Psoas muscle (tissue), 8 donors: ENCODE results near the gene DCTN4. TPM values are rescaled to one million over a fixed set of nuclear protein-coding genes. Genes with fewer than 3 reads are reported as not detected.

Source experiments
- ATAC-seq, 4 donors: fragments of 200-7000 bp; cut with Tn5 transposase; one replicate each; pipeline ENCODE4 v1.9.1; 2020; ENCODE audit warnings: moderate library complexity in 3 of 4, mild to moderate bottlenecking in 2 of 4
- DNase-seq, 2 donors: peaks; one replicate each; pipeline ENCODE4 v3.0.0-alpha.2; 2020
- H3K27ac ChIP-seq: fragments of 200-600 bp; one replicate; pipeline ENCODE4 v1.8.0; 2022
- H3K27me3 ChIP-seq, 3 donors: fragments of 200-600 bp in 1 of 3; one replicate each; pipeline versions ENCODE4 v1.6.1 to v1.8.0; 2013 to 2022; ENCODE audit warnings: low read length in 2 of 3, mild to moderate bottlenecking in 2 of 3, moderate library complexity in 1 of 3; ENCODE audit not compliant: insufficient read depth in 3 of 3
- H3K36me3 ChIP-seq, 2 donors: fragments of 200-600 bp in 1 of 2; one replicate each; pipeline versions ENCODE4 v1.6.1 to v1.8.0; 2013 to 2022; ENCODE audit warnings: low read depth in 1 of 2, mild to moderate bottlenecking in 1 of 2, moderate library complexity in 1 of 2; ENCODE audit not compliant: insufficient read depth in 1 of 2
- H3K4me1 ChIP-seq: fragments of 200-600 bp; one replicate; pipeline ENCODE4 v1.8.0; 2022
- H3K4me3 ChIP-seq: fragments of 200-600 bp; one replicate; pipeline ENCODE4 v1.8.0; 2022; ENCODE audit warnings: mild to moderate bottlenecking
- H3K9me3 ChIP-seq: fragments of 200-600 bp; one replicate; pipeline ENCODE4 v1.8.0; 2022
- WGBS, 3 donors: extraction: QIAGEN DNeasy Blood & Tissue Kit; methylation state at CpG; one replicate each; pipeline versions ENCODE4 v1.1.6 to v1.1.7; 2013; 5-methylcytosine and 5-hydroxymethylcytosine counted together
- intact Hi-C, 2 donors: fragments of 100-400 bp; cut with DNase I; formaldehyde crosslinking; loops; one replicate each; pipeline versions ENCODE4 v1.11.0 to v1.14.2; 2022
- polyA plus RNA-seq, 3 donors: library from polyadenylated mRNA; stranded (reverse); fragments of 200-250 nt; gene quantifications; one replicate each; pipeline ENCODE4 v1.2.3, GENCODE V29; 2013
- total RNA-seq, 4 donors: library from RNA; stranded (reverse); fragmentation: NEBNext Ultra II Directional in 2 of 4; extraction: Animal tissue kit (Norgen Biotek cat#: 25700) in 2 of 4; gene quantifications; one replicate each; pipeline versions ENCODE4 v1.2.1 to v1.2.4, GENCODE V29; 2021 to 2023
- TF ChIP-seq, protein P1 (sequence below): fragments of 200-600 bp; IDR thresholded peaks from one replicate; pipeline ENCODE4 v1.8.0; 2022; ENCODE audit warnings: antibody characterized with exemption
- donor health status: healthy with polysubstance abuse.
- donor health status: DM: no; HTN: no; CAD: no; lungs with moderate emphysema.
- donor health status: Bipolar disorder and iron deficiency.
- donor health status: healthy.
- donor health status: DM: yes; HTN: yes; CAD: no.
- donor health status: DM: no; HTN: no; CAD: no.
- donor health status: DM: no; HTN: no; CAD: no.
- donor health status: DM: yes; HTN: yes; CAD: no.

DCTN4 gene
- total and polyA plus RNA-seq, 7 donors = 28.8 to 81.5 (median 50.9) TPM

DNA sequence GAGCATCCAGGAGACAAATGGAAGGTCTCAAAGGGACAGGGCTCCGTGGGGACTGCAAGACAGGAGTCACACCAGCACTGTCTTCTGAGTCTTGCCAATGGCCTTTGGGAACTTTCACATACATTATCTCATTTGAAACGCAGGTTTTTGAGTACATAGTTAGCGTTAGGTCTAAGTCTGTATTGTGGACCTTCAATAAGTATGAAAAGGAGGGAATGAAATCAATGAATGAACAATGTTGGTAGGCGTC, 442 bp upstream of the DCTN4 start:
- TF ChIP-seq, protein P1, sequence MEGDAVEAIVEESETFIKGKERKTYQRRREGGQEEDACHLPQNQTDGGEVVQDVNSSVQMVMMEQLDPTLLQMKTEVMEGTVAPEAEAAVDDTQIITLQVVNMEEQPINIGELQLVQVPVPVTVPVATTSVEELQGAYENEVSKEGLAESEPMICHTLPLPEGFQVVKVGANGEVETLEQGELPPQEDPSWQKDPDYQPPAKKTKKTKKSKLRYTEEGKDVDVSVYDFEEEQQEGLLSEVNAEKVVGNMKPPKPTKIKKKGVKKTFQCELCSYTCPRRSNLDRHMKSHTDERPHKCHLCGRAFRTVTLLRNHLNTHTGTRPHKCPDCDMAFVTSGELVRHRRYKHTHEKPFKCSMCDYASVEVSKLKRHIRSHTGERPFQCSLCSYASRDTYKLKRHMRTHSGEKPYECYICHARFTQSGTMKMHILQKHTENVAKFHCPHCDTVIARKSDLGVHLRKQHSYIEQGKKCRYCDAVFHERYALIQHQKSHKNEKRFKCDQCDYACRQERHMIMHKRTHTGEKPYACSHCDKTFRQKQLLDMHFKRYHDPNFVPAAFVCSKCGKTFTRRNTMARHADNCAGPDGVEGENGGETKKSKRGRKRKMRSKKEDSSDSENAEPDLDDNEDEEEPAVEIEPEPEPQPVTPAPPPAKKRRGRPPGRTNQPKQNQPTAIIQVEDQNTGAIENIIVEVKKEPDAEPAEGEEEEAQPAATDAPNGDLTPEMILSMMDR = no peak
- intact Hi-C loops = no loop called here

DNA sequence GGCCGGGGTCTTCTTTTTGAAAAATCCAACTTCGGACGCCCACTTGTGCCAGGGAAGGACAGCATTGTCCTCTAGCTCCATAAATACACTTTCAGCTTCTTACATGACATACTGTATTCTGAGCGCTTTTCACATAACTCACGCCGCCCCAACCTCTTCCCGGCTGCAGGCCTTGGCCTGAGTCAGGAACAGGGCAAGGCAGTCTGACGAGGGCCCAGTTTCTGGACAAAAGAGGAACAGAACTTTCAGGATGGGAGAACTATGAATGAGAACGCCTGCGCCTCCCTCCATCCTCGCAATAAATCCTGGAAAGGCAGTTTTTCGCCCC, 650 bp downstream of the DCTN4 start:
- intact Hi-C loops = no loop called here

More for the DNA sequence above, 442 bp upstream of the DCTN4 start:
- H3K9me3 ChIP-seq = no peaks in the 10 kb centered on the region
- ATAC-seq (peak in 1 of 4 donors; percentile 4), DNase-seq (no peak)
- H3K36me3 ChIP-seq = peaks cover 3 to 23% of the 10 kb centered on the region in 2 donors
- peak overlapping the region; percentile 94 for H3K27ac ChIP-seq
- peaks cover 16% of the 10 kb centered on the region for H3K4me1 ChIP-seq
- 54 to 68% (median 62%) methylated on average over 4 of the region's 4 CpGs for WGBS, 3 donors
- H3K4me3 ChIP-seq = peak overlapping the region; percentile 77
- no peaks in the 10 kb centered on the region for H3K27me3 ChIP-seq

DNA sequence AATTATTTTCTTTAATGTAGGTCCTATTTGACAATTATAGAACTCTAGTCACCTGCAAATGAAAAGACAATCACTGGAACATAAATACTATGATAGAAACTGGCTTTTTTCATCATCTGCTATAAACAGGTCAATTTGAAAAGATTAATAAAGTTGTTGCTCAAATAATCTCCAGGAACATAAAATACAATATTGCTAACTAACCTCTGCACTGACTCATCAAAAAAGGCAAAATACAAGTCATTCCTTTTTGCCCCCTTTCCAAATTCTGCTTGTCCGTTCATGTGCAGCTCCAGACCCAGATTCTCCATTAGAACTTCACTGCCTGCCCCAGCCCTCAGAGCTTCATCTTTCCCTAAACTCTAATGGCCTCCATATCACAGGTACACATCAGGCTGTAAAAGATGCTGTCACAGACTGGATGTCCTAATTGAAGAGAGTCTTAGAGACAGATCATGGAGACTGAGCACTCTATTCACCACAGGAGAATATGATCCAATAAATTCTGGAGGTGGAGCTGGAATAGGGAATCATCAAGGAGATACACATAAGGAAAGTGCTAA, 1.6 kb downstream of the DCTN4 start:
- ATAC-seq (no peak), DNase-seq (no peak)
- peak overlapping the region; percentile 77 for H3K4me3 ChIP-seq
- intact Hi-C loops = no loop called here
- peaks cover 14% of the 10 kb centered on the region for H3K4me1 ChIP-seq
- H3K9me3 ChIP-seq = no peaks in the 10 kb centered on the region
- peak overlapping the region; percentile 94 for H3K27ac ChIP-seq
- TF ChIP-seq, protein P1 = no peak
- no peaks in the 10 kb centered on the region for H3K27me3 ChIP-seq
- peaks cover 3 to 44% of the 10 kb centered on the region in 2 donors for H3K36me3 ChIP-seq
- WGBS, 3 donors = 63 to 79% (median 73%) methylated on average over 1 of the region's 1 CpG

More for the DNA sequence above, 650 bp downstream of the DCTN4 start:
- Histone ChIP-seq H3K36me3 (peaks cover 3 to 34% of the 10 kb centered on the region in 2 donors), H3K9me3 (no peaks in the 10 kb centered on the region), H3K27me3 (no peaks in the 10 kb centered on the region), H3K4me3 (peak overlapping the region; percentile 77), H3K4me1 (peaks cover 12% of the 10 kb centered on the region), H3K27ac (peak overlapping the region; percentile 94)
- WGBS, 3 donors = 1 to 4% (median 2%) methylated on average over 12 of the region's 12 CpGs
- TF ChIP-seq, protein P1 = no peak
- DNase-seq (no peak), ATAC-seq (peak; percentile 35 to 58 (median 41))

DNA sequence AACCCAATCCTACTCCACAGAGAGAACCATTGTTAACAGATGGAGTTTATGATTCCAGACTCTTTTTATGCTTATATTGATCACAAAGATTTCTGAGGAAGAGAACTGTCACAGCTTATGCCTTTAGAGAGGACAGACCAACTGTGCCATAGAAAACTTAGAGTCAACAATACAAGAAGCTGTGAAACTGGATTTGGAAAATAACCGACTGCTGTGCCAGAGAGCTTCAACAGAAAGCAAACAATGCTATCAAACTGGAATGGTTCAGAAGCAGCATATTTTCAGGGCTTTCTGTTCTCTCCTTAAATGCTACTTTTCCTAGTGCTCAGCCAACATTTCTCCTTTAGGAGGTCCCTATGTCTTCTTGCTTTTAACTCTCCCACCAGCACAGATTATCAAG, 5.0 kb downstream of the DCTN4 start:
- peaks cover 19% of the 10 kb centered on the region for H3K4me1 ChIP-seq
- TF ChIP-seq, protein P1 = no peak
- ATAC-seq (no peak), DNase-seq (no peak)
- H3K4me3 ChIP-seq = no peak overlapping the region
- H3K9me3 ChIP-seq = no peaks in the 10 kb centered on the region
- intact Hi-C loops = loop anchor here in 1 of 2 donors (2.0 kb wide), 1 partner anchor 19 kb away; no protein-coding TSS in a partner anchor
- H3K27me3 ChIP-seq = no peaks in the 10 kb centered on the region
- H3K27ac ChIP-seq = no peak overlapping the region
- WGBS, 3 donors = 75 to 92% (median 76%) methylated on average over 1 of the region's 1 CpG
- peaks cover 7 to 73% of the 10 kb centered on the region in 2 donors for H3K36me3 ChIP-seq

DNA sequence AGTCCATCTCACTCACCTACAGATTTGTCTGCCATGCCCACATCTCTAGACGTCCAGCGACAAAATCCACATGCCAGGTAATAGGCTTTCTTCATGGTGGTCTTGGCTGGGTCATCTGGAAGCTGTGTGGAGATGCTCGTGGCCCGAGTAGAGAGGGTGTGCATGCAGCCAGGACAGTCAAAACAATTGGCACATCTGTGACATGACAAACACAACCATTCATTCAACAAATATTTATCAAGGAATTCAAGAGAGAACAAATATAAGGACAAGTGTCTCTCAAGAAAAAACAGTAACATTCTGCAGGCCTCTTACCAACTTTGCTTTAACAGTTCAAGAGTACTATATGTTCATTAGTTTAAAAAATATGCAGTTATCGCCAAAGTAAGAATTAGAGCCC, 5.4 kb downstream of the DCTN4 start:
- WGBS, 3 donors = 82 to 85% (median 82%) methylated on average over 5 of the region's 5 CpGs
- ATAC-seq (no peak), DNase-seq (no peak)
- intact Hi-C loops = no loop called here
- H3K36me3 ChIP-seq = peaks cover 7 to 75% of the 10 kb centered on the region in 2 donors
- H3K9me3 ChIP-seq = no peaks in the 10 kb centered on the region
- H3K4me3 ChIP-seq = no peak overlapping the region
- H3K27me3 ChIP-seq = no peaks in the 10 kb centered on the region
- no peak overlapping the region for H3K27ac ChIP-seq
- TF ChIP-seq, protein P1 = no peak
- H3K4me1 ChIP-seq = peaks cover 19% of the 10 kb centered on the region
